ENCODE measurements around the gene KCNG4. TPM values are rescaled to one million over a fixed set of nuclear protein-coding genes. Genes with fewer than 3 reads are reported as not detected.

Gene KCNG4
- total RNA-seq, 1 donor from 2014 or later = not detected

- DNase-seq (ENCODE audit: low read depth in 2 of 2) = no peak
Measured at GRCh38 chr16:84262939-84263338, 23.1 kb upstream of the KCNG4 start.

- no peak for DNase-seq (ENCODE audit: low read depth in 2 of 2)
Measured at GRCh38 chr16:84262031-84262430, 22.2 kb upstream of the KCNG4 start.

GRCh38 chr16:84260766-84261554 is 21.1 kb upstream of the KCNG4 start:
- no peak for DNase-seq (ENCODE audit: low read depth in 2 of 2)

GRCh38 chr16:84259691-84260090 is 19.9 kb upstream of the KCNG4 start:
- DNase-seq (ENCODE audit: low read depth in 2 of 2) = no peak

GRCh38 chr16:84258266-84258665 is 18.5 kb upstream of the KCNG4 start:
- no peak for DNase-seq (ENCODE audit: low read depth in 2 of 2)

GRCh38 chr16:84255050-84255810 is 15.4 kb upstream of the KCNG4 start:
- no peak for DNase-seq (ENCODE audit: low read depth in 2 of 2)

- DNase-seq (ENCODE audit: low read depth in 2 of 2) = no peak
Measured at GRCh38 chr16:84254062-84254461, 14.2 kb upstream of the KCNG4 start.

GRCh38 chr16:84253173-84253572 is 13.4 kb upstream of the KCNG4 start:
- no peak for DNase-seq (ENCODE audit: low read depth in 2 of 2)

- DNase-seq (ENCODE audit: low read depth in 2 of 2) = no peak
Measured at GRCh38 chr16:84252184-84252583, 12.4 kb upstream of the KCNG4 start.

- no peak for DNase-seq (ENCODE audit: low read depth in 2 of 2)
Measured at GRCh38 chr16:84247844-84248243, 8.0 kb upstream of the KCNG4 start.

GRCh38 chr16:84247331-84247730 is 7.5 kb upstream of the KCNG4 start:
- DNase-seq (ENCODE audit: low read depth in 2 of 2) = no peak

GRCh38 chr16:84246679-84247077 is 6.9 kb upstream of the KCNG4 start:
- no peak for DNase-seq (ENCODE audit: low read depth in 2 of 2)

- DNase-seq (ENCODE audit: low read depth in 2 of 2) = no peak
Measured at GRCh38 chr16:84245956-84246678, 6.3 kb upstream of the KCNG4 start.

GRCh38 chr16:84244728-84245127 is 4.9 kb upstream of the KCNG4 start:
- no peak for DNase-seq (ENCODE audit: low read depth in 2 of 2)

- DNase-seq (ENCODE audit: low read depth in 2 of 2) = no peak
Measured at GRCh38 chr16:84243732-84244131, 3.9 kb upstream of the KCNG4 start.

- DNase-seq (ENCODE audit: low read depth in 2 of 2) = no peak
Measured at GRCh38 chr16:84242839-84243238, 3.0 kb upstream of the KCNG4 start.

GRCh38 chr16:84241778-84242177 is 2.0 kb upstream of the KCNG4 start:
- no peak for DNase-seq (ENCODE audit: low read depth in 2 of 2)

- no peak for DNase-seq (ENCODE audit: low read depth in 2 of 2)
Measured at GRCh38 chr16:84240455-84240854, 643 bp upstream of the KCNG4 start.

GRCh38 chr16:84239141-84239769 is 557 bp downstream of the KCNG4 start:
- no peak for DNase-seq (ENCODE audit: low read depth in 2 of 2)

GRCh38 chr16:84237994-84238750 is 1.6 kb downstream of the KCNG4 start:
- no peak for DNase-seq (ENCODE audit: low read depth in 2 of 2)

GRCh38 chr16:84236671-84237070 is 3.1 kb downstream of the KCNG4 start:
- DNase-seq (ENCODE audit: low read depth in 2 of 2) = no peak

All from lung microvascular endothelial cell (primary cell).